ENCODE results near the gene CTNND2.

- no peak for TF ChIP-seq CTCF (IDR thresholded peaks at IDR 0.05)
- no peak for TF ChIP-seq POLR2AphosphoS5 (IDR thresholded peaks at IDR 0.05)
- no peak for TF ChIP-seq EP300 (IDR thresholded peaks at IDR 0.05)
These were observed 287.2 kb downstream of the CTNND2 start for GRCh38 chr5:11617080-11617479.
